ENCODE measurements around the gene TUBGCP5. TPM values are rescaled to one million over a fixed set of nuclear protein-coding genes. Genes with fewer than 3 reads are reported as not detected.

TUBGCP5 gene
- total RNA-seq, 1 experiment from 2014 or later: 31.8 TPM

DNA sequence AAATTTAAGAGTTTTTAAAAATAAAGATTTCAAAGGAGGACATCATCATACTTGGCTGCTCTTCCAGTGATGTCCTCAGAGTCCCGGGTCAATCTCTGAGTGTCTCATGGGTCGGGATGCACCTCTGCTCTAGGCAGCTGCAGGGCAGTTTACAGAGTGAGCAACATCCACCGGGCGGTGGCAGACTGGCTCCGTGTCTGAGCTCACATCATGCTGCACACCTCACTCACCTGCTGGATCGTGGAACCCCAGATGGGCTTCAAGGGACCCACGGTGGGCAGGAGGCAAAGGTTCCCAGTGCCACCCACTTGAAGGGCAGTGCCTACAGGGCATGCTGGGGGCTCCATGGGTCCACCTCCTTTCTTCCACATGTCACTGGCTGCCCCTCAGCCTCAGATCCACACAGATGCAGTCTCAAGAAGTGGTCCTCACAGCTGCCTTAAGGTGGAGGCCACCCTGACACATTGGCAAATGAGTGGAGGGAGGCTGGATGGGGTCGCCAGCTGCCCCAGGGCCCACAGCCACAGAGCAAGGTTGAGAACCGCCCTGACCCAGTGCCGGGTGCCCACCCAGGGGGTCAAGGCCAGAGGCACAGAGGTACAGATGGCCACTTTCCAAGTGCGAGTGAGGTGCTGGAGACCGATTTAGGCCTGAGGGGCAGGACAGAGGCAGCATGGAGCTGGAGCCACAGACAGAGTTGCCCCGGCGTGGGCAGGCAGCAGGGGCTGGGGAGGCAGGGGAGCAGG, 84.4 kb downstream of the TUBGCP5 start:
- Histone ChIP-seq H3K27ac (ENCODE audit: low read depth, low read length, poor library complexity, severe bottlenecking) (no peak overlapping the region), H3K36me3 (ENCODE audit: insufficient read depth, low read length, poor library complexity, severe bottlenecking) (no peaks in the 10 kb centered on the region), H3K27me3 (replicated peaks; ENCODE audit: insufficient read depth, low read depth, low read length, poor library complexity) (no peaks in the 10 kb centered on the region), H3K9me3 (ENCODE audit: low read depth, low read length, poor library complexity, severe bottlenecking) (no peaks in the 10 kb centered on the region), H3K4me1 (ENCODE audit: insufficient read depth, low read length, poor library complexity, severe bottlenecking) (peaks cover 22% of the 10 kb centered on the region), H3K4me3 (ENCODE audit: low read depth, low read length, poor library complexity, severe bottlenecking) (no peak overlapping the region)
- BruUV-seq (replicated peaks): no TSS peak
- no peak for DNase-seq (ENCODE audit: low spot score)
- intact Hi-C loops (cut with micrococcal nuclease; ENCODE audit: unreplicated experiment): no loop called here
- no peak for TF ChIP-seq EZH2 (IDR thresholded peaks at IDR 0.05; ENCODE audit: borderline replicate concordance, low read depth, low read length, poor library complexity, severe bottlenecking)
- TF ChIP-seq, protein P1, sequence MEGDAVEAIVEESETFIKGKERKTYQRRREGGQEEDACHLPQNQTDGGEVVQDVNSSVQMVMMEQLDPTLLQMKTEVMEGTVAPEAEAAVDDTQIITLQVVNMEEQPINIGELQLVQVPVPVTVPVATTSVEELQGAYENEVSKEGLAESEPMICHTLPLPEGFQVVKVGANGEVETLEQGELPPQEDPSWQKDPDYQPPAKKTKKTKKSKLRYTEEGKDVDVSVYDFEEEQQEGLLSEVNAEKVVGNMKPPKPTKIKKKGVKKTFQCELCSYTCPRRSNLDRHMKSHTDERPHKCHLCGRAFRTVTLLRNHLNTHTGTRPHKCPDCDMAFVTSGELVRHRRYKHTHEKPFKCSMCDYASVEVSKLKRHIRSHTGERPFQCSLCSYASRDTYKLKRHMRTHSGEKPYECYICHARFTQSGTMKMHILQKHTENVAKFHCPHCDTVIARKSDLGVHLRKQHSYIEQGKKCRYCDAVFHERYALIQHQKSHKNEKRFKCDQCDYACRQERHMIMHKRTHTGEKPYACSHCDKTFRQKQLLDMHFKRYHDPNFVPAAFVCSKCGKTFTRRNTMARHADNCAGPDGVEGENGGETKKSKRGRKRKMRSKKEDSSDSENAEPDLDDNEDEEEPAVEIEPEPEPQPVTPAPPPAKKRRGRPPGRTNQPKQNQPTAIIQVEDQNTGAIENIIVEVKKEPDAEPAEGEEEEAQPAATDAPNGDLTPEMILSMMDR (conservative IDR thresholded peaks at IDR 0.05; ENCODE audit: low read depth, low read length): no peak
- CTCF ChIA-PET: no interaction called here
- POLR2A ChIA-PET (ENCODE audit: low non-redundant PET): no interaction called here

- Histone ChIP-seq H3K27me3 (replicated peaks; ENCODE audit: insufficient read depth, low read depth, low read length, poor library complexity) (no peaks in the 10 kb centered on the region), H3K36me3 (ENCODE audit: insufficient read depth, low read length, poor library complexity, severe bottlenecking) (no peaks in the 10 kb centered on the region), H3K4me3 (ENCODE audit: low read depth, low read length, poor library complexity, severe bottlenecking) (no peak overlapping the region), H3K27ac (ENCODE audit: low read depth, low read length, poor library complexity, severe bottlenecking) (peak overlapping the region; percentile 7), H3K9me3 (ENCODE audit: low read depth, low read length, poor library complexity, severe bottlenecking) (no peaks in the 10 kb centered on the region), H3K4me1 (ENCODE audit: insufficient read depth, low read length, poor library complexity, severe bottlenecking) (peaks cover 29% of the 10 kb centered on the region)
- POLR2A ChIA-PET (ENCODE audit: low non-redundant PET): no interaction called here
- CTCF ChIA-PET: no interaction called here
- no peak for DNase-seq (ENCODE audit: low spot score)
- intact Hi-C loops (cut with micrococcal nuclease; ENCODE audit: unreplicated experiment): no loop called here
- BruUV-seq (replicated peaks): no TSS peak
- TF ChIP-seq EZH2 (IDR thresholded peaks at IDR 0.05; ENCODE audit: borderline replicate concordance, low read depth, low read length, poor library complexity, severe bottlenecking): no peak
- TF ChIP-seq, protein P1 (conservative IDR thresholded peaks at IDR 0.05; ENCODE audit: low read depth, low read length): no peak
Observed at GRCh38 chr15:22954326-22954725, 85.0 kb downstream of the TUBGCP5 start.

DNA sequence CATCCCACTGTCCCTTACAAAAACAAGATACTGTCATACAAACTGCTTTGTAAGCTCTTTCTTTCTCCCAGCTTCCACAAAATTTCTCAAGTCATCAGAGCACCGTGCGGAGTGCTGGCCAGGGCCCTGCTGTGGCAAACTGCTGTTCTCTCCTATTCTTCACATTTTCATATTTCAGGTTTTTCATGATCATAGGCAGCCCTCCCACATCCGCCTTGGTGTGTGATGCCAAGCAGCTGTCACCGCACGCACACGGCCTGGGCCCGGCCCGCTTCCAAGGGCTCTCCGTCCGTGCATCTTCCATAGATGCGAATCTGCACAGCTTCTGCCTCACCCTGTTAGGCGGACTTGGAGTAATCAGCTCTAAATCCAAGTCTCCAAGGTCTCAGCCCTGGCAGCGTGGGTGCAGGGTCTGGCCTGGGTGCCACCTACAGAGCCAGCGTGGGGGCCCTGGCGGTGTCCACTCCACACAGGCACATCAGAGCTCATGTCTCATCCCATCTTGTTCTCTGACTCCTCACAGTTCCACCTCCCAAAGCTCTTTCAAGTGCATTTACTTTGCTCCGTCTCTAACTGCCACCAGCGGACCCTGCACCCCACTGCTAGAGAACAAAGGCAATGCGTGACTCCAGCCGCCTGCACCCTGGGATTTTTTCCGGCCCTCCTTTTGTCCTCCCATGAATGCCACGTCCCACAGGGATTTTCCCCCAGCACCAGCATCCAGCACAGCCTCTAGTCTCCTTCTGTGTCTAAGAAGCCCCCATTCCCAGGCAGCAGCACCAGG, 86.4 kb downstream of the TUBGCP5 start:
- Histone ChIP-seq H3K4me1 (ENCODE audit: insufficient read depth, low read length, poor library complexity, severe bottlenecking) (peaks cover 39% of the 10 kb centered on the region), H3K4me3 (ENCODE audit: low read depth, low read length, poor library complexity, severe bottlenecking) (no peak overlapping the region), H3K36me3 (ENCODE audit: insufficient read depth, low read length, poor library complexity, severe bottlenecking) (no peaks in the 10 kb centered on the region), H3K9me3 (ENCODE audit: low read depth, low read length, poor library complexity, severe bottlenecking) (no peaks in the 10 kb centered on the region), H3K27ac (ENCODE audit: low read depth, low read length, poor library complexity, severe bottlenecking) (peak overlapping the region; percentile 75), H3K27me3 (replicated peaks; ENCODE audit: insufficient read depth, low read depth, low read length, poor library complexity) (no peaks in the 10 kb centered on the region)
- TF ChIP-seq EZH2 (IDR thresholded peaks at IDR 0.05; ENCODE audit: borderline replicate concordance, low read depth, low read length, poor library complexity, severe bottlenecking): no peak
- TF ChIP-seq, protein P1 (conservative IDR thresholded peaks at IDR 0.05; ENCODE audit: low read depth, low read length): no peak
- ChIA-PET POLR2A (ENCODE audit: low non-redundant PET) (interaction anchor here (0.6 kb wide), 1 partner anchor 22 kb away, joined by 3 read pairs; no protein-coding TSS in a partner anchor), CTCF (no interaction called here)
- intact Hi-C loops (cut with micrococcal nuclease; ENCODE audit: unreplicated experiment): loop anchor here (2.0 kb wide), 1 partner anchor 26 kb away; no protein-coding TSS in a partner anchor
- DNase-seq (ENCODE audit: low spot score): peak; percentile 75
- no TSS peak for BruUV-seq (replicated peaks)
